Endothelial cell of umbilical vein (primary cell): ENCODE measurements around the gene LINGO4. TPM values are rescaled to one million over a fixed set of nuclear protein-coding genes. Genes with fewer than 3 reads are reported as not detected.
"Not testable (repeated sequence)": the region's sequence is repeated elsewhere in the genome, so short reads cannot be mapped to it uniquely, and the experiment has no call there.

Source experiments
- BruUV-seq: library from RNA; stranded (reverse); fragments of 400-500 nt; replicated peaks from 2 replicates; lab custom pipeline; 2021; lab: Mats Ljungman, UMichigan
- CTCF ChIA-PET: fragments of 300-600, 350-600 bp; sonication (Branson Sonifier 250); formaldehyde crosslinking; loops from one replicate; lab custom pipeline; 2021; ENCODE audit warnings: antibody characterized with exemption, inconsistent platforms; lab: Charles Lee
- POLR2A ChIA-PET: fragments of 300-600, 350-600 bp; sonication (Branson Sonifier 250); formaldehyde crosslinking; loops from one replicate; lab custom pipeline; 2021; ENCODE audit warnings: antibody characterized with exemption, inconsistent platforms; lab: Charles Lee
- DNase-seq: peaks from one replicate; pipeline ENCODE4 v3.0.0-alpha.2; 2011; ENCODE audit warnings: low read depth, low spot score
- FAIRE-seq: peaks from 2 replicates; lab custom pipeline; 2011; peaks lifted over from hg19 to GRCh38; lab: Jason Lieb, UNC
- H2AFZ ChIP-seq: 2 replicates; pipeline ENCODE4 v1.6.0; 2012; ENCODE audit warnings: low read depth, low read length, control low read depth, inconsistent platforms
- H3K27ac ChIP-seq: 2 replicates; pipeline ENCODE4 v1.5.1; 2011; ENCODE audit warnings: low read depth, mild to moderate bottlenecking, control low read depth, low read length, moderate library complexity; ENCODE audit not compliant: insufficient read depth
- H3K27me3 ChIP-seq, 2 experiments: 2 replicates each; pipeline versions ENCODE4 v1.6.0 to v1.6.1; 2011; ENCODE audit warnings: low read length in 2 of 2, mixed read lengths in 1 of 2; ENCODE audit not compliant: control insufficient read depth in 2 of 2, insufficient read depth in 2 of 2
- H3K36me3 ChIP-seq, 2 experiments: 2 replicates in 1 of 2; 3 replicates in 1 of 2; pipeline ENCODE4 v1.5.1; 2011; ENCODE audit warnings: low read length in 2 of 2, mild to moderate bottlenecking in 1 of 2, moderate library complexity in 1 of 2; ENCODE audit not compliant: control insufficient read depth in 2 of 2, insufficient read depth in 2 of 2; ENCODE audit errors: extremely low read depth in 1 of 2
- H3K4me1 ChIP-seq: 3 replicates; pipeline ENCODE4 v1.5.1; 2011; ENCODE audit warnings: mild to moderate bottlenecking, low read length; ENCODE audit not compliant: control insufficient read depth, insufficient read depth; ENCODE audit errors: extremely low read depth
- H3K4me2 ChIP-seq: 2 replicates; pipeline ENCODE4 v1.6.1; 2011; ENCODE audit warnings: low read length, control low read depth, mixed read lengths; ENCODE audit not compliant: insufficient read depth
- H3K4me3 ChIP-seq, 3 experiments: fragments of 200-600 bp in 1 of 3; sonication (generic), shearing (Covaris generic) in 1 of 3; replicated peaks in 1 of 3; 2 replicates each; pipeline ENCODE4 v1.5.1; 2011 to 2016; ENCODE audit warnings: control low read depth in 3 of 3, low read length in 3 of 3, mild to moderate bottlenecking in 2 of 3, inconsistent platforms in 1 of 3, low read depth in 1 of 3, moderate library complexity in 1 of 3; ENCODE audit not compliant: insufficient read depth in 1 of 3
- H3K79me2 ChIP-seq: 2 replicates; pipeline ENCODE4 v1.6.0; 2012; ENCODE audit warnings: low read length, inconsistent platforms; ENCODE audit not compliant: control insufficient read depth, insufficient read depth
- H3K9ac ChIP-seq: replicated peaks from 2 replicates; pipeline ENCODE3; 2011; ENCODE audit warnings: low read length, control low read depth; ENCODE audit not compliant: insufficient read depth; ENCODE audit errors: extremely low read depth
- H3K9me1 ChIP-seq: replicated peaks from 3 replicates; pipeline ENCODE4 v1.6.0; 2011; ENCODE audit warnings: mild to moderate bottlenecking, low read length; ENCODE audit not compliant: control insufficient read depth, insufficient read depth; ENCODE audit errors: extremely low read depth
- H3K9me3 ChIP-seq: replicated peaks from 2 replicates; pipeline ENCODE4 v1.5.1; 2012; ENCODE audit warnings: low read length, inconsistent platforms; ENCODE audit not compliant: control insufficient read depth, insufficient read depth
- H4K20me1 ChIP-seq: replicated peaks from 2 replicates; pipeline ENCODE3; 2011; ENCODE audit warnings: mild to moderate bottlenecking, low read length; ENCODE audit not compliant: control insufficient read depth, insufficient read depth; ENCODE audit errors: extremely low read depth
- EZH2 ChIP-seq: IDR thresholded peaks from 2 replicates; pipeline ENCODE4 v1.6.1; 2012; ENCODE audit warnings: borderline replicate concordance, low read depth, mild to moderate bottlenecking, moderate library complexity, low read length, inconsistent platforms; ENCODE audit not compliant: severe bottlenecking
- GATA2 ChIP-seq: IDR thresholded peaks from 2 replicates; pipeline ENCODE4 v1.7.0; 2011; ENCODE audit warnings: low read depth, mild to moderate bottlenecking, moderate library complexity, mixed read lengths, low read length; ENCODE audit not compliant: insufficient read length, insufficient read depth
- JUN ChIP-seq: IDR thresholded peaks from 2 replicates; pipeline ENCODE4 v1.6.1; 2011; ENCODE audit warnings: borderline replicate concordance, low read depth; ENCODE audit not compliant: insufficient read length, insufficient read depth
- MYC ChIP-seq: IDR thresholded peaks from one replicate; pipeline ENCODE4 v1.6.1; 2011; ENCODE audit warnings: mild to moderate bottlenecking, low read depth, low read length
- POLR2A ChIP-seq: IDR thresholded peaks from 2 replicates; pipeline ENCODE4 v1.6.1; 2012; ENCODE audit warnings: low read depth, mild to moderate bottlenecking, control low read depth, low read length
- POLR2AphosphoS5 ChIP-seq: IDR thresholded peaks from 2 replicates; pipeline ENCODE4 v1.6.1; 2012; ENCODE audit warnings: low read depth, mild to moderate bottlenecking, control low read depth, low read length, moderate library complexity; ENCODE audit not compliant: insufficient read depth
- dilution Hi-C: fragments of 300-500 bp; cut with MboI; formaldehyde crosslinking; loops from one replicate; pipeline ENCODE4 v1.15.0; 2019; ENCODE audit warnings: low sequenced_read_pairs; ENCODE audit not compliant: extremely low pct_ligation_motif_present
- intact Hi-C: fragments of 100-400 bp; cut with micrococcal nuclease; formaldehyde crosslinking; loops from one replicate; pipeline ENCODE4 v1.10.0; 2022
- polyA plus RNA-seq, 4 experiments: library from polyadenylated mRNA; depleted of rRNA in 3 of 4; stranded (reverse) in 3 of 4; unstranded in 1 of 4; fragments of >200 nt; gene quantifications; 2 replicates each; pipeline versions ENCODE4 v1.2.1 to v1.2.3, GENCODE V29; 2011 to 2012; ENCODE audit warnings: missing spikeins in 1 of 4
- total RNA-seq: library from RNA; stranded (reverse); gene quantifications from 2 replicates; pipeline ENCODE4 v1.2.3, GENCODE V29; 2021

The LINGO4 gene
- total and polyA plus RNA-seq, 2 donors (not counting 3 experiments of a cell fraction or from before 2014, with no cell fraction given): not detected

GRCh38 chr1:151768351-151769066 lies 36.7 kb downstream of the LINGO4 start:
- BruUV-seq, dilution Hi-C loops, intact Hi-C loops, H3K9me1 ChIP-seq, H3K4me1 ChIP-seq, DNase-seq, H3K27me3 ChIP-seq, H3K9me3 ChIP-seq, H3K36me3 ChIP-seq, CTCF ChIA-PET, H3K27ac ChIP-seq, H3K4me2 ChIP-seq, POLR2A ChIA-PET, H4K20me1 ChIP-seq, H3K79me2 ChIP-seq, H2AFZ ChIP-seq, H3K4me3 ChIP-seq, FAIRE-seq, H3K9ac ChIP-seq: not testable (repeated sequence)

GRCh38 chr1:151763990-151764389 lies 41.2 kb downstream of the LINGO4 start:
- CTCF ChIA-PET: interaction anchor here (1.8 kb wide), 1 partner anchor 8 kb away, joined by 7 read pairs; no protein-coding TSS in a partner anchor

More at GRCh38 chr1:151763990-151764389, 41.2 kb downstream of the LINGO4 start:
- peak overlapping the region; percentile 99 for H2AFZ ChIP-seq
- peak overlapping the region; percentile 99 for H3K4me2 ChIP-seq
- no peaks in the 10 kb centered on the region for H3K9me3 ChIP-seq
- no peaks in the 10 kb centered on the region for H4K20me1 ChIP-seq
- intact Hi-C loops (loop anchor here (1.0 kb wide), 1 partner anchor 26 kb away; the partner anchor contains the start of gene TDRKH), dilution Hi-C loops (no loop called here)
- DNase-seq: no peak
- peak; percentile 4 for FAIRE-seq
- H3K27ac ChIP-seq: peak overlapping the region; percentile 91
- no peaks in the 10 kb centered on the region for H3K9me1 ChIP-seq
- H3K36me3 ChIP-seq: peaks cover 4 to 17% of the 10 kb centered on the region in 2 experiments
- peaks cover 16% of the 10 kb centered on the region for H3K4me1 ChIP-seq
- no TSS peak for BruUV-seq
- no peak for TF ChIP-seq EZH2
- TF ChIP-seq GATA2: no peak
- no peak for TF ChIP-seq POLR2A
- TF ChIP-seq MYC: no peak
- TF ChIP-seq JUN: no peak
- no peak for TF ChIP-seq POLR2AphosphoS5
- H3K9ac ChIP-seq: peak overlapping the region; percentile 96
- POLR2A ChIA-PET: interaction anchor here (0.6 to 1.3 kb wide), 2 partner anchors 26 to 440 kb away, joined by 4 read pairs; partner anchors contain the start of gene TDRKH
- no peaks in the 10 kb centered on the region for H3K27me3 ChIP-seq
- peaks cover 7% of the 10 kb centered on the region for H3K79me2 ChIP-seq
- peak overlapping the region; percentile 86 to 97 (median 88) for H3K4me3 ChIP-seq
